DND-41 (cell line): Measurements from ENCODE around the gene PTPMT1.
"Not testable (repeated sequence)": the region's sequence is repeated elsewhere in the genome, so short reads cannot be mapped to it uniquely, and the experiment has no call there.

ENCODE experiments used
- CTCF ChIP-seq: IDR thresholded peaks from 2 replicates; pipeline ENCODE4 v1.5.1; 2012; ENCODE audit warnings: borderline replicate concordance, low read length, moderate library complexity, mild to moderate bottlenecking; ENCODE audit not compliant: poor library complexity, severe bottlenecking; ENCODE audit errors: extremely low read depth
- EZH2 ChIP-seq: IDR thresholded peaks from 3 replicates; pipeline ENCODE4 v1.6.1; 2012; ENCODE audit warnings: borderline replicate concordance, low read depth, mild to moderate bottlenecking, moderate library complexity, low read length, inconsistent platforms; ENCODE audit not compliant: severe bottlenecking

- not testable (repeated sequence) for TF ChIP-seq CTCF, EZH2
Measured at GRCh38 chr11:47530721-47531120, 34.7 kb upstream of the PTPMT1 start.
